PC-3 (cell line): ENCODE measurements around the gene SH3GL2. TPM values are rescaled to one million over a fixed set of nuclear protein-coding genes. Genes with fewer than 3 reads are reported as not detected.

Experiments used
- ATAC-seq: fragments of 200-7000 bp; cut with Tn5 transposase; 2 replicates; pipeline ENCODE4 v1.9.1; 2020; ENCODE audit warnings: mild to moderate bottlenecking, moderate library complexity
- BruUV-seq: library from RNA; stranded (reverse); fragments of 400-500 nt; replicated peaks from 2 replicates; lab custom pipeline; 2021; lab: Mats Ljungman, UMichigan
- CTCF ChIA-PET: fragments of 300-600 bp; sonication (Branson Sonifier 250); formaldehyde crosslinking; loops from one replicate; lab custom pipeline; 2022; ENCODE audit warnings: antibody characterized with exemption; lab: Charles Lee
- POLR2A ChIA-PET: fragments of 300-600 bp; sonication (Branson Sonifier 250); formaldehyde crosslinking; loops from one replicate; lab custom pipeline; 2022; ENCODE audit warnings: antibody characterized with exemption; ENCODE audit not compliant: unreplicated experiment; lab: Charles Lee
- DNase-seq: peaks from one replicate; pipeline ENCODE4 v3.0.0-alpha.2; 2015
- H2AFZ ChIP-seq: fragments of 300-600 bp; sonication (generic); 2 replicates; pipeline ENCODE4 v1.6.0; 2016; ENCODE audit warnings: antibody characterized with exemption, low read length
- H3F3A ChIP-seq: fragments of 300-600 bp; sonication (generic); one replicate; pipeline ENCODE4 v1.6.0; 2017; ENCODE audit warnings: antibody characterized with exemption, low read length, control low read depth, mild to moderate bottlenecking; ENCODE audit not compliant: unreplicated experiment
- H3K27ac ChIP-seq: fragments of 300-600 bp; sonication (generic); 2 replicates; pipeline ENCODE4 v1.5.1; 2016; ENCODE audit warnings: mild to moderate bottlenecking, low read length
- H3K27me3 ChIP-seq: fragments of 300-600 bp; sonication (generic); 2 replicates; pipeline ENCODE4 v1.6.1; 2016; ENCODE audit warnings: low read length, mixed read lengths
- H3K36me3 ChIP-seq: fragments of 300-600 bp; sonication (generic); 2 replicates; pipeline ENCODE4 v1.6.1; 2016; ENCODE audit warnings: low read depth, mixed run types, low read length, mixed read lengths
- H3K4me1 ChIP-seq: fragments of 300-600 bp; sonication (generic); 2 replicates; pipeline ENCODE4 v1.5.1; 2016; ENCODE audit warnings: low read length; ENCODE audit not compliant: insufficient read depth
- H3K4me2 ChIP-seq: fragments of 300-600 bp; sonication (generic); 2 replicates; pipeline ENCODE4 v1.6.0; 2016; ENCODE audit warnings: low read length
- H3K4me3 ChIP-seq: fragments of 300-600 bp; sonication (generic); 2 replicates; pipeline ENCODE4 v1.5.1; 2016; ENCODE audit warnings: mild to moderate bottlenecking, low read length, mixed read lengths
- H3K79me2 ChIP-seq: fragments of 300-600 bp; sonication (generic); 2 replicates; pipeline ENCODE4 v1.6.1; 2017; ENCODE audit warnings: low read length, mixed read lengths
- H3K9ac ChIP-seq: fragments of 300-600 bp; sonication (generic); 2 replicates; pipeline ENCODE4 v1.6.0; 2016; ENCODE audit warnings: mild to moderate bottlenecking, low read length
- H3K9me2 ChIP-seq: fragments of 300-600 bp; sonication (generic); replicated peaks from 2 replicates; pipeline ENCODE4 v1.6.1; 2016; ENCODE audit warnings: mixed run types, low read length, mixed read lengths
- H3K9me3 ChIP-seq: fragments of 300-600 bp; sonication (generic); 2 replicates; pipeline ENCODE4 v1.6.1; 2016; ENCODE audit warnings: low read length, mixed read lengths
- H4K20me1 ChIP-seq: fragments of 300-600 bp; sonication (generic); 2 replicates; pipeline ENCODE4 v1.6.1; 2016; ENCODE audit warnings: low read length, mixed read lengths
- EZH2 ChIP-seq: fragments of 300-600 bp; sonication (generic); IDR thresholded peaks from one replicate; pipeline ENCODE4 v1.6.1; 2017; ENCODE audit warnings: antibody characterized with exemption, mild to moderate bottlenecking, low read length; ENCODE audit not compliant: unreplicated experiment
- EZH2phosphoT487 ChIP-seq: fragments of 300-600 bp; sonication (generic); IDR thresholded peaks from 2 replicates; pipeline ENCODE4 v1.6.1; 2018; ENCODE audit warnings: mild to moderate bottlenecking, antibody characterized with exemption, low read length, borderline replicate concordance
- intact Hi-C: fragments of 100-400 bp; cut with micrococcal nuclease; formaldehyde crosslinking; loops from 2 replicates; pipeline ENCODE4 v1.9.0; 2023
- total RNA-seq: library from RNA; depleted of rRNA; stranded (reverse); fragments of >200 nt; gene quantifications from 2 replicates; pipeline ENCODE4 v1.2.3, GENCODE V29; 2014
- TF ChIP-seq, protein P1 (sequence below): fragments of 300-600 bp; sonication (generic); conservative IDR thresholded peaks from 2 replicates; pipeline ENCODE4 v1.5.1; 2017; ENCODE audit warnings: antibody characterized with exemption, low read depth, mild to moderate bottlenecking, low read length

SH3GL2 gene
- total RNA-seq, 1 experiment from 2014 or later = 2.9 TPM

GRCh38 chr9:17739022-17739421, 160.2 kb downstream of the SH3GL2 start:
- intact Hi-C loops = no loop called here
- H3K9me2 ChIP-seq = no peaks in the 10 kb centered on the region
- H3K27me3 ChIP-seq = no peaks in the 10 kb centered on the region
- peaks cover 17% of the 10 kb centered on the region for H3K4me1 ChIP-seq
- H3K79me2 ChIP-seq = no peaks in the 10 kb centered on the region
- H3K9me3 ChIP-seq = no peaks in the 10 kb centered on the region
- TF ChIP-seq EZH2 = no peak
- no peaks in the 10 kb centered on the region for H4K20me1 ChIP-seq
- ATAC-seq (no peak), DNase-seq (no peak)
- BruUV-seq = no TSS peak
- no peak overlapping the region for H3K9ac ChIP-seq
- H2AFZ ChIP-seq = no peak overlapping the region
- H3F3A ChIP-seq = no peaks in the 10 kb centered on the region
- CTCF ChIA-PET = no interaction called here
- H3K4me3 ChIP-seq = no peak overlapping the region
- no peak overlapping the region for H3K27ac ChIP-seq
- POLR2A ChIA-PET = no interaction called here
- H3K36me3 ChIP-seq = no peaks in the 10 kb centered on the region
- H3K4me2 ChIP-seq = no peak overlapping the region

DNA sequence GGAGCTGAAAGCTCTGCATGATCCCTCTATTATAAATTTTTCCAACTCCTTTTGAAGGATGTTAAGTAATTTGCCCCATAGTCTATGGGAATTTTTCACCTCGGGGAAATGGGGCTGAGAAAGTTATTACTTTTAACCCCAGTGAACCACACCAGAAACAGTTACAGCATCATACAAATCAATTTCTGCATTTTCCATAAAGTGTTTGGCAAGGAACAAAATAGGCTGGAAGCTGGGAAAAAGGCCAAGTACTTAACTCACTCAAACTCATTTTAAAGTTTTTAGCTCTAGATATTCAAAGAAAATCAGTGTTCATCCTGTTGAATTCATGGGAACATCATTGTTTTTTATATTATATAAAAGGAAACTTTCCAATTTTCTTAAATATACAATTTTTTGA, 160.9 kb downstream of the SH3GL2 start:
- H2AFZ ChIP-seq = no peak overlapping the region
- no peak overlapping the region for H3K4me3 ChIP-seq
- no peaks in the 10 kb centered on the region for H3K9me2 ChIP-seq
- H3K4me1 ChIP-seq = peaks cover 12% of the 10 kb centered on the region; the same call in 1 of the 2 replicates
- no peaks in the 10 kb centered on the region for H3K9me3 ChIP-seq
- ChIA-PET CTCF (no interaction called here), POLR2A (no interaction called here)
- no peaks in the 10 kb centered on the region for H3K36me3 ChIP-seq
- TF ChIP-seq EZH2phosphoT487 (no peak), EZH2 (no peak)
- TF ChIP-seq, protein P1, sequence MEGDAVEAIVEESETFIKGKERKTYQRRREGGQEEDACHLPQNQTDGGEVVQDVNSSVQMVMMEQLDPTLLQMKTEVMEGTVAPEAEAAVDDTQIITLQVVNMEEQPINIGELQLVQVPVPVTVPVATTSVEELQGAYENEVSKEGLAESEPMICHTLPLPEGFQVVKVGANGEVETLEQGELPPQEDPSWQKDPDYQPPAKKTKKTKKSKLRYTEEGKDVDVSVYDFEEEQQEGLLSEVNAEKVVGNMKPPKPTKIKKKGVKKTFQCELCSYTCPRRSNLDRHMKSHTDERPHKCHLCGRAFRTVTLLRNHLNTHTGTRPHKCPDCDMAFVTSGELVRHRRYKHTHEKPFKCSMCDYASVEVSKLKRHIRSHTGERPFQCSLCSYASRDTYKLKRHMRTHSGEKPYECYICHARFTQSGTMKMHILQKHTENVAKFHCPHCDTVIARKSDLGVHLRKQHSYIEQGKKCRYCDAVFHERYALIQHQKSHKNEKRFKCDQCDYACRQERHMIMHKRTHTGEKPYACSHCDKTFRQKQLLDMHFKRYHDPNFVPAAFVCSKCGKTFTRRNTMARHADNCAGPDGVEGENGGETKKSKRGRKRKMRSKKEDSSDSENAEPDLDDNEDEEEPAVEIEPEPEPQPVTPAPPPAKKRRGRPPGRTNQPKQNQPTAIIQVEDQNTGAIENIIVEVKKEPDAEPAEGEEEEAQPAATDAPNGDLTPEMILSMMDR = no peak
- DNase-seq (no peak), ATAC-seq (no peak)
- H3F3A ChIP-seq = no peaks in the 10 kb centered on the region
- no TSS peak for BruUV-seq
- H3K27ac ChIP-seq = no peak overlapping the region
- H3K9ac ChIP-seq = no peak overlapping the region
- H3K4me2 ChIP-seq = no peak overlapping the region
- no peaks in the 10 kb centered on the region for H3K79me2 ChIP-seq
- no peaks in the 10 kb centered on the region for H4K20me1 ChIP-seq
- no peaks in the 10 kb centered on the region for H3K27me3 ChIP-seq
- intact Hi-C loops = loop anchor here (10.0 kb wide), 1 partner anchor 105 kb away; no protein-coding TSS in a partner anchor

DNA sequence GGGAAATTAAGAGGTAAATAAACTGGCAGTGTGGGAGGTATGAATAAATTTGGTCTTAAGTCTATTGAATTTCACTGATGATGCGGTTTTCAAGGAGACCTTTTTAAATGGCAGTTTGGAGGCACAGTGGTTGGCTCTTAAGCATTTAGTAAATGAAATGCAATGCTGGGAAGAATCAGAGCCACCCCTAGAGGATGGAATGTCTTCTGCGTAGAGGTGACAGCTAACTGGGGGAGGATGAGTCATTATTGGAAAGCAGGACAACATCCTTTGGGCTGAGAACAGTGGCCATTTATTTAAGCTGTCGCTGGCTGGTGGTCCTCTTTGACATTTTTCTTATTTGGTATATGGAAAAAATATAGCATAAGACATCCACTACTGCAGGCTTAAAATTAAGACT, 163.2 kb downstream of the SH3GL2 start:
- Histone ChIP-seq H3K27ac (no peak overlapping the region), H4K20me1 (0 out of 2 replicates have a peak, but pooled peaks cover 4% of the 10 kb centered on the region), H3K9me3 (no peaks in the 10 kb centered on the region), H2AFZ (no peak overlapping the region), H3K4me1 (peaks cover 8% of the 10 kb centered on the region), H3K4me3 (no peak overlapping the region), H3K27me3 (no peaks in the 10 kb centered on the region), H3K79me2 (no peaks in the 10 kb centered on the region), H3F3A (no peaks in the 10 kb centered on the region), H3K9me2 (no peaks in the 10 kb centered on the region), H3K9ac (no peak overlapping the region), H3K36me3 (no peaks in the 10 kb centered on the region), H3K4me2 (no peak overlapping the region)
- ATAC-seq (no peak), DNase-seq (peak; percentile 61)
- CTCF ChIA-PET = no interaction called here
- intact Hi-C loops = loop anchor here (10.0 kb wide), 1 partner anchor 107 kb away; no protein-coding TSS in a partner anchor
- BruUV-seq = no TSS peak
- POLR2A ChIA-PET = no interaction called here
- TF ChIP-seq, protein P1 = peak; percentile 55
- no peak for TF ChIP-seq EZH2
- no peak for TF ChIP-seq EZH2phosphoT487
